ENCODE results near the gene SETDB2.

SETDB2 gene

GRCh38 chr13:49411353-49411752 lies 32.7 kb upstream of the SETDB2 start:
- H3K4me3 ChIP-seq (ENCODE audit: low read length) = no peak overlapping the region
- no peak for TF ChIP-seq ZNF274 (IDR thresholded peaks at IDR 0.05; ENCODE audit: low read depth, low read length)

- H3K4me3 ChIP-seq (ENCODE audit: low read length) = no peak overlapping the region
- no peak for TF ChIP-seq ZNF274 (IDR thresholded peaks at IDR 0.05; ENCODE audit: low read depth, low read length)
These were observed 31.3 kb upstream of the SETDB2 start for GRCh38 chr13:49412749-49413148.

- TF ChIP-seq ZNF274 (IDR thresholded peaks at IDR 0.05; ENCODE audit: low read depth, low read length) = no peak
- H3K4me3 ChIP-seq (ENCODE audit: low read length) = no peak overlapping the region
These were observed 26.9 kb upstream of the SETDB2 start for GRCh38 chr13:49417161-49417560.

- no peak for TF ChIP-seq ZNF274 (IDR thresholded peaks at IDR 0.05; ENCODE audit: low read depth, low read length)
These were observed 25.9 kb upstream of the SETDB2 start for GRCh38 chr13:49418206-49418605.

GRCh38 chr13:49419276-49419675 lies 24.8 kb upstream of the SETDB2 start:
- TF ChIP-seq ZNF274 (IDR thresholded peaks at IDR 0.05; ENCODE audit: low read depth, low read length) = no peak
- no peak overlapping the region for H3K4me3 ChIP-seq (ENCODE audit: low read length)

More at GRCh38 chr13:49418206-49418605, 25.9 kb upstream of the SETDB2 start:
- H3K4me3 ChIP-seq (ENCODE audit: low read length) = no peak overlapping the region

GRCh38 chr13:49421391-49421790 lies 22.7 kb upstream of the SETDB2 start:
- H3K4me3 ChIP-seq (ENCODE audit: low read length) = no peak overlapping the region
- TF ChIP-seq ZNF274 (IDR thresholded peaks at IDR 0.05; ENCODE audit: low read depth, low read length) = no peak

- no peak overlapping the region for H3K4me3 ChIP-seq (ENCODE audit: low read length)
- no peak for TF ChIP-seq ZNF274 (IDR thresholded peaks at IDR 0.05; ENCODE audit: low read depth, low read length)
These were observed 20.0 kb upstream of the SETDB2 start for GRCh38 chr13:49424011-49424560.

- H3K4me3 ChIP-seq (ENCODE audit: low read length) = no peak overlapping the region
- TF ChIP-seq ZNF274 (IDR thresholded peaks at IDR 0.05; ENCODE audit: low read depth, low read length) = no peak
These were observed 15.9 kb upstream of the SETDB2 start for GRCh38 chr13:49428041-49428763.

GRCh38 chr13:49429121-49429520 lies 15.0 kb upstream of the SETDB2 start:
- TF ChIP-seq ZNF274 (IDR thresholded peaks at IDR 0.05; ENCODE audit: low read depth, low read length) = no peak
- no peak overlapping the region for H3K4me3 ChIP-seq (ENCODE audit: low read length)

GRCh38 chr13:49435992-49436391 lies 8.1 kb upstream of the SETDB2 start:
- no peak for TF ChIP-seq ZNF274 (IDR thresholded peaks at IDR 0.05; ENCODE audit: low read depth, low read length)

GRCh38 chr13:49436890-49437289 lies 7.2 kb upstream of the SETDB2 start:
- no peak overlapping the region for H3K4me3 ChIP-seq (ENCODE audit: low read length)
- no peak for TF ChIP-seq ZNF274 (IDR thresholded peaks at IDR 0.05; ENCODE audit: low read depth, low read length)

More at GRCh38 chr13:49435992-49436391, 8.1 kb upstream of the SETDB2 start:
- H3K4me3 ChIP-seq (ENCODE audit: low read length) = no peak overlapping the region

- no peak for TF ChIP-seq ZNF274 (IDR thresholded peaks at IDR 0.05; ENCODE audit: low read depth, low read length)
- no peak overlapping the region for H3K4me3 ChIP-seq (ENCODE audit: low read length)
These were observed 6.4 kb upstream of the SETDB2 start for GRCh38 chr13:49437705-49438104.

GRCh38 chr13:49439609-49440008 lies 4.5 kb upstream of the SETDB2 start:
- H3K4me3 ChIP-seq (ENCODE audit: low read length) = no peak overlapping the region
- TF ChIP-seq ZNF274 (IDR thresholded peaks at IDR 0.05; ENCODE audit: low read depth, low read length) = no peak

GRCh38 chr13:49441312-49441711 lies 2.8 kb upstream of the SETDB2 start:
- no peak for TF ChIP-seq ZNF274 (IDR thresholded peaks at IDR 0.05; ENCODE audit: low read depth, low read length)
- H3K4me3 ChIP-seq (ENCODE audit: low read length) = no peak overlapping the region

GRCh38 chr13:49441846-49442245 lies 2.2 kb upstream of the SETDB2 start:
- H3K4me3 ChIP-seq (ENCODE audit: low read length) = no peak overlapping the region
- no peak for TF ChIP-seq ZNF274 (IDR thresholded peaks at IDR 0.05; ENCODE audit: low read depth, low read length)

GRCh38 chr13:49443357-49443703 lies 744 bp upstream of the SETDB2 start:
- peak overlapping the region; percentile 73 for H3K4me3 ChIP-seq (ENCODE audit: low read length)
- no peak for TF ChIP-seq ZNF274 (IDR thresholded peaks at IDR 0.05; ENCODE audit: low read depth, low read length)
